ENCODE data around the gene TAPBPL.
"Not testable (repeated sequence)": the region's sequence is repeated elsewhere in the genome, so short reads cannot be mapped to it uniquely, and the experiment has no call there.

TAPBPL gene

DNA sequence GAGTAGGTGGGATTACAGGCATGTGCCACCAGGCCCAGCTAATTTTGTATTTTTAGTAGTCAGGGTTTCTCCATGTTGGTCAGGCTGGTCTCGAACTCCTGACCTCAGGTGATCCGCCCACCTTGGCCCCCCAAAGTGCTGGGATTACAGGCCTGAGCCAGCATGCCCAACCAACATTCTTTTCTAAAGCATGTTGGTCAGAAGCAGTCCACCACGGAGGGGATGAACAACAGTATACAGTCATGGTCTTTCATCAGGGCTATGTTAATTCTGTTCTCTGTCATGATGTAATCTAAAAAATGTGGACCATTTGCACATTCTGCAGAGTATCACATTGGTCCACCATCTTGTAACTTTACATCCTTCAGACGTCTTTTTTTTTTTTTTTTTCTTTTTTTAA lies 37.6 kb downstream of the TAPBPL start:
- Histone ChIP-seq H4K20me1 (ENCODE audit: low read depth, low read length) (no peaks in the 10 kb centered on the region), H3K27ac (ENCODE audit: low read depth, low read length) (no peak overlapping the region), H3K27me3 (ENCODE audit: low read length) (no peaks in the 10 kb centered on the region), H3K9me3 (ENCODE audit: insufficient read depth, low read length) (no peaks in the 10 kb centered on the region), H2AFZ (ENCODE audit: low read depth, low read length, severe bottlenecking) (no peak overlapping the region), H3K4me2 (ENCODE audit: low read depth, low read length, poor library complexity, severe bottlenecking) (no peak overlapping the region), H3K9ac (ENCODE audit: low read length) (no peak overlapping the region), H3K79me2 (ENCODE audit: insufficient read depth, low read length) (peaks cover 16% of the 10 kb centered on the region), H3K9me2 (replicated peaks; ENCODE audit: insufficient read depth, low read length) (no peaks in the 10 kb centered on the region), H3F3A (ENCODE audit: insufficient read depth) (peaks cover 17% of the 10 kb centered on the region), H3K36me3 (ENCODE audit: low read length) (peaks cover 6% of the 10 kb centered on the region), H3K4me3 (ENCODE audit: insufficient read depth, low read length, poor library complexity, severe bottlenecking) (no peak overlapping the region)
- TF ChIP-seq CTCF (IDR thresholded peaks at IDR 0.05; ENCODE audit: insufficient read depth, low read length, poor library complexity, severe bottlenecking): no peak
- no peak for TF ChIP-seq EZH2phosphoT487 (conservative IDR thresholded peaks at IDR 0.05; ENCODE audit: low read length)

GRCh38 chr12:6490673-6491072 lies 38.8 kb downstream of the TAPBPL start:
- not testable (repeated sequence) for H3K27ac ChIP-seq (ENCODE audit: low read depth, low read length); H3K4me2 ChIP-seq (ENCODE audit: low read depth, low read length, poor library complexity, severe bottlenecking); H3K4me3 ChIP-seq (ENCODE audit: insufficient read depth, low read length, poor library complexity, severe bottlenecking); H4K20me1 ChIP-seq (ENCODE audit: low read depth, low read length); H3K9me2 ChIP-seq (replicated peaks; ENCODE audit: insufficient read depth, low read length); H3K36me3 ChIP-seq (ENCODE audit: low read length); H3K9ac ChIP-seq (ENCODE audit: low read length); H3K9me3 ChIP-seq (ENCODE audit: insufficient read depth, low read length); H2AFZ ChIP-seq (ENCODE audit: low read depth, low read length, severe bottlenecking); H3K27me3 ChIP-seq (ENCODE audit: low read length)
- H3K79me2 ChIP-seq (ENCODE audit: insufficient read depth, low read length): peaks cover 28% of the 10 kb centered on the region
- peaks cover 16% of the 10 kb centered on the region for H3F3A ChIP-seq (ENCODE audit: insufficient read depth)

DNA sequence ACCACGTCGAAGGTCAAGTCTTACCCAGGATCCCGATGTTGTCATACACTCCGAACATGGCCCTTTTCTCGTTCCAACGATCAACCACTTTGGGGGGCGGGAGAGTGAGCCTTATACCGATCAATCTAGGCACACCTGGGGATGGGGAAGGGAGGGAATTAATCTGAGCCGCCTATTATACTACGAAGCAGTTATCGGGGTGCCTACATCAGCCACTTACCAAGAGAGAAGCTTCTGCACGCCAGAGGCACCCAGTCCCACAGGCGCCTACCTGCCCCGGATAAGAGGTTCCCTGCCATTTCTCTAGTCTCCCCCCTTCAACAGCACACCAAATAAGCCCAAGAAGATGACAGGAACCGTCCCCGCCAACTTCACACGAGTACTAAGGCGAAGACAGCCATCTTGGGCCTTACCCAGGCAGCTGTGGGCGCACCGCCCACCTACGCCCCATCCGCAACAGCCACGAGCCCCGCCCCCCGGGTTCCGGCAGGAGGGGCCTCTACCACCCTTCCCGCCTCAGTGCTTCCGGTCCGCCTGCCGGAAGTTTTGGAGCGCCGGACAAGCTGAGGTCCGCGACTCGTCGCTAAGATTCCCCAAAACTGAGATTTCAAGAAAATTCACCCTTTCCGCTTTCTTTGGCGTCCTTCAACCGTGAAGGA lies 41.1 kb downstream of the TAPBPL start, which contains the start of gene MRPL51:
Gene MRPL51 (minus strand): TSS at position 425 of the 659 bp plus-strand sequence. CDS start 126 bp downstream, at position 299.
- H3K9me2 ChIP-seq (replicated peaks; ENCODE audit: insufficient read depth, low read length): no peaks in the 10 kb centered on the region
- TF ChIP-seq CTCF (IDR thresholded peaks at IDR 0.05; ENCODE audit: insufficient read depth, low read length, poor library complexity, severe bottlenecking) (no peak), EZH2phosphoT487 (conservative IDR thresholded peaks at IDR 0.05; ENCODE audit: low read length) (no peak)
- peak within 1 kb of the TSS; percentile 80 for H3K4me3 ChIP-seq (ENCODE audit: insufficient read depth, low read length, poor library complexity, severe bottlenecking)
- no peaks in the 10 kb centered on the region for H4K20me1 ChIP-seq (ENCODE audit: low read depth, low read length)
- no peaks in the 10 kb centered on the region for H3K27me3 ChIP-seq (ENCODE audit: low read length)
- H3K27ac ChIP-seq (ENCODE audit: low read depth, low read length): peak within 1 kb of the TSS; percentile 93
- H3K9ac ChIP-seq (ENCODE audit: low read length): peak within 1 kb of the TSS; percentile 91
- H2AFZ ChIP-seq (ENCODE audit: low read depth, low read length, severe bottlenecking): peak within 1 kb of the TSS; percentile 49
- peaks cover 16% of the 10 kb centered on the region for H3F3A ChIP-seq (ENCODE audit: insufficient read depth)
- peak within 1 kb of the TSS; percentile 96 for H3K4me2 ChIP-seq (ENCODE audit: low read depth, low read length, poor library complexity, severe bottlenecking)
- H3K79me2 ChIP-seq (ENCODE audit: insufficient read depth, low read length): peaks cover 46% of the 10 kb centered on the region
- H3K36me3 ChIP-seq (ENCODE audit: low read length): peaks cover 11% of the 10 kb centered on the region
- no peaks in the 10 kb centered on the region for H3K9me3 ChIP-seq (ENCODE audit: insufficient read depth, low read length)

- Histone ChIP-seq H3K27me3 (ENCODE audit: low read length) (no peaks in the 10 kb centered on the region), H3K4me2 (ENCODE audit: low read depth, low read length, poor library complexity, severe bottlenecking) (peak within 1 kb of the TSS; percentile 96), H3F3A (ENCODE audit: insufficient read depth) (peaks cover 16% of the 10 kb centered on the region), H2AFZ (ENCODE audit: low read depth, low read length, severe bottlenecking) (peak within 1 kb of the TSS; percentile 49), H3K9me3 (ENCODE audit: insufficient read depth, low read length) (no peaks in the 10 kb centered on the region), H3K9me2 (replicated peaks; ENCODE audit: insufficient read depth, low read length) (no peaks in the 10 kb centered on the region), H3K79me2 (ENCODE audit: insufficient read depth, low read length) (peaks cover 52% of the 10 kb centered on the region), H3K4me3 (ENCODE audit: insufficient read depth, low read length, poor library complexity, severe bottlenecking) (peak within 1 kb of the TSS; percentile 80), H3K27ac (ENCODE audit: low read depth, low read length) (peak within 1 kb of the TSS; percentile 93), H3K36me3 (ENCODE audit: low read length) (peaks cover 11% of the 10 kb centered on the region), H3K9ac (ENCODE audit: low read length) (peak within 1 kb of the TSS; percentile 91), H4K20me1 (ENCODE audit: low read depth, low read length) (no peaks in the 10 kb centered on the region)
- no peak for TF ChIP-seq EZH2phosphoT487 (conservative IDR thresholded peaks at IDR 0.05; ENCODE audit: low read length)
- no peak for TF ChIP-seq CTCF (IDR thresholded peaks at IDR 0.05; ENCODE audit: insufficient read depth, low read length, poor library complexity, severe bottlenecking)
Measured at GRCh38 chr12:6493497-6494257, 41.8 kb downstream of the TAPBPL start, which contains the start of gene NCAPD2. Gene NCAPD2 (plus strand): TSS chr12:6494102. CDS start chr12:6495099, 997 bp downstream.

Data from SU-DHL-6 (cell line).